K562 (cell line): ENCODE measurements around the gene ARG1. TPM values are rescaled to one million over a fixed set of nuclear protein-coding genes. Genes with fewer than 3 reads are reported as not detected.

Source experiments
- EP400 ChIP-seq: fragments of 450-650 bp; IDR thresholded peaks from 2 replicates; pipeline ENCODE4 v1.6.1; 2017; ENCODE audit warnings: antibody characterized with exemption, mild to moderate bottlenecking, moderate library complexity
- ETS1 ChIP-seq: conservative IDR thresholded peaks from 2 replicates; pipeline ENCODE4 v1.6.1; 2011; ENCODE audit warnings: low read depth, mild to moderate bottlenecking, low read length; ENCODE audit not compliant: control insufficient read depth
- KLF13 ChIP-seq: fragments of 450-650 bp; IDR thresholded peaks from 2 replicates; pipeline ENCODE4 v1.6.1; 2016; ENCODE audit warnings: missing genetic modification characterization, low read depth, mild to moderate bottlenecking, missing compliant biosample characterization, moderate library complexity, borderline replicate concordance
- MGA ChIP-seq: fragments of 450-650 bp; IDR thresholded peaks from 2 replicates; pipeline ENCODE4 v1.6.1; 2016; ENCODE audit warnings: mild to moderate bottlenecking, moderate library complexity
- NRF1 ChIP-seq, 2 experiments: fragments of 450-650 bp; IDR thresholded peaks in 1 of 2; conservative IDR thresholded peaks in 1 of 2; 2 replicates each; pipeline ENCODE4 v1.6.1; 2014; ENCODE audit warnings: mild to moderate bottlenecking in 2 of 2
- PREB ChIP-seq: sonication (generic); formaldehyde crosslinking; IDR thresholded peaks from 2 replicates; pipeline ENCODE4 v1.8.1; 2023; ENCODE audit warnings: mild to moderate bottlenecking, missing genetic modification reagents
- ZBTB8A ChIP-seq: fragments of 450-650 bp; IDR thresholded peaks from 2 replicates; pipeline ENCODE4 v1.6.1; 2018; ENCODE audit warnings: mild to moderate bottlenecking, moderate library complexity; ENCODE audit not compliant: partially characterized antibody
- ZNF197 ChIP-seq: fragments of 200-800 bp; sonication (Bioruptor generic); IDR thresholded peaks from 2 replicates; pipeline ENCODE4 v1.6.1; 2016; ENCODE audit warnings: low read depth, missing genetic modification characterization, missing compliant biosample characterization
- ZNF561 ChIP-seq: fragments of 450-650 bp; formaldehyde crosslinking; conservative IDR thresholded peaks from 2 replicates; pipeline ENCODE4 v1.4.0; 2020; ENCODE audit warnings: mild to moderate bottlenecking, moderate library complexity
- polyA plus RNA-seq, 8 experiments: library from polyadenylated mRNA; depleted of rRNA in 4 of 8; stranded (reverse) in 5 of 8; unstranded in 3 of 8; fragments of >200 nt; fragmentation: Nextera tagmentation in 2 of 8; fragmentation: Illumina TruSeq in 1 of 8; extraction: Ambion mirVana in 2 of 8; extraction: Trizol in 1 of 8; gene quantifications; 2 replicates each; pipeline versions ENCODE4 v1.2.1 to v1.2.3, GENCODE V29; 2011 to 2014; ENCODE audit warnings: inconsistent platforms in 1 of 8, missing spikeins in 1 of 8
- total RNA-seq, 7 experiments: library from RNA; depleted of rRNA in 6 of 7; stranded (reverse); fragments of >200 nt in 6 of 7; fragmentation: Illumina TruSeq in 2 of 7; extraction: Trizol in 2 of 7; gene quantifications; 2 replicates each; pipeline versions ENCODE4 v1.2.1 to v1.2.3, GENCODE V29; 2011 to 2021; ENCODE audit warnings: low replicate concordance in 1 of 7
- TF ChIP-seq, protein P1 (sequence below): fragments of 450-650 bp; IDR thresholded peaks from 2 replicates; pipeline ENCODE4 v1.6.1; 2016; ENCODE audit warnings: low read depth, mild to moderate bottlenecking, moderate library complexity

The ARG1 gene
- total and polyA plus RNA-seq, 9 of the 15 experiments (the other 6 are each of a cell fraction or from before 2014, with no cell fraction given) = 0.03 to 0.20 (median 0.08) TPM; not detected in 3

DNA sequence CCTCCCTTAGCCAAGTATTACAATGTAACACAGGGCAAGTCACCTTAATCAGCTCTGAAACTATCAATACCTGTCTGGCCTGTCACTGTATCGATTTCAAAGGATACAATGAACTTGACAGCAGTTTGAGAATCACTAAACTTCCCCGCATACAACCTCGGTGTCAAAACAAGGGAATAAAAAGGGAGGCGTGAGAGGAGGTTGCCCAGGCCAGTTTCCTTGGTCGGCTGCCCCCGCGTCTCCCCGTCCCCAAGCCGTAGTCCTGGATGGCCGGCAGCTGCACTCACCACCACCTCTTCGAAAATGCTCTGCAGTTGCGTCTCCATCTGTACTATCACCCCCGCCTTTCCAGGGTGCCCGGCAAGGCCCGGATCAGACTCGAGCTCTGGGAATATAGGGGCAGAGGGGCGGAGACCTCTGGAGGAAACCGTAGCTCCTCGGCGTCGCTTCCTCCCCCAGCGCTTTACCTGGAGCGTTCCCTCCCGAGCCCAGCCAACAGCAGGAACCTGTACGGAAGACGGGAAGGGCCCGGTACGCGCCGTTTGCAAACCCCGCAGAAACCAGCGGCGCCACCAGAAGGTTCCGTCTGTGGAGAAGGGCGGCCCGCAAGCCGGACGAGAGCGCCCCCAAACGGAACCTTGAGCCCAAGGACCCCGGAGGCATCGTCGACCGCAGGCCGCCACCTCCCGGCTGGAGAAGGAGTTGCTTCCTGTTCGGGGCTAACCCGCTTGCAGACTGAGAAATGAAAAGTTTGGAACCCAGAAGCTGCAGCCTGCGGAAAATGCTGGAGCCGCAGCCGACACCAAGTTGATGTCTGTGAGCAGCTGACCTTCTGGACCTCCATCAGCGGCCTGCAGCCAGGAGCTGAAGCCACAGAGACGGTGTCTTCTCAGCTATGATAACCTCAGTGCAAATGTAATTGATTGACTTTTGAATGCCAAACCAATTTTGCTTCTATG lies 55.0 kb downstream of the ARG1 start, which contains the start of gene MED23 (continued):
- TF ChIP-seq NRF1 (conservative IDR thresholded peaks at IDR 0.05 in 1 of 2, IDR thresholded peaks at IDR 0.05 in 1 of 2) = 0 out of 4 replicates have a peak, but pooled peaks of 1 of the 2 experiments have one; percentile 22
- peak; percentile 89 for TF ChIP-seq KLF13 (tag)
- TF ChIP-seq ZNF561 = no peak
- TF ChIP-seq ZBTB8A = no peak
- peak; percentile 76 for TF ChIP-seq EP400
- TF ChIP-seq ZNF197 = no peak; the same call in 1 of the 2 replicates
- no peak for TF ChIP-seq MGA
- peak; percentile 99 for TF ChIP-seq PREB (CRISPR knock-in tag)
- peak; percentile 94 for TF ChIP-seq ETS1
- TF ChIP-seq, protein P1, sequence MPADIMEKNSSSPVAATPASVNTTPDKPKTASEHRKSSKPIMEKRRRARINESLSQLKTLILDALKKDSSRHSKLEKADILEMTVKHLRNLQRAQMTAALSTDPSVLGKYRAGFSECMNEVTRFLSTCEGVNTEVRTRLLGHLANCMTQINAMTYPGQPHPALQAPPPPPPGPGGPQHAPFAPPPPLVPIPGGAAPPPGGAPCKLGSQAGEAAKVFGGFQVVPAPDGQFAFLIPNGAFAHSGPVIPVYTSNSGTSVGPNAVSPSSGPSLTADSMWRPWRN = no peak
